ENCODE measurements around the gene GPR143.
"Not testable (repeated sequence)": the region's sequence is repeated elsewhere in the genome, so short reads cannot be mapped to it uniquely, and the experiment has no call there.

- not testable (repeated sequence) for TF ChIP-seq EZH2 (IDR thresholded peaks at IDR 0.05; ENCODE audit: insufficient read depth, poor library complexity, severe bottlenecking); EZH2phosphoT487 (IDR thresholded peaks at IDR 0.05; ENCODE audit: insufficient read depth, low read depth)
These were observed 45.4 kb upstream of the GPR143 start for GRCh38 chrX:9811086-9811485.

Data from GM23248 (cell line).